ENCODE data around the gene GALNT7. TPM values are rescaled to one million over a fixed set of nuclear protein-coding genes. Genes with fewer than 3 reads are reported as not detected.
A peak's percentile ranks its signal among the peaks of the same experiment; 100 is the strongest.

GALNT7 gene
- total RNA-seq, 1 donor = 18.8 TPM

GRCh38 chr4:173334891-173335752, 166.5 kb downstream of the GALNT7 start:
- TF ChIP-seq CTCF (IDR thresholded peaks at IDR 0.05; ENCODE audit: extremely low read depth, low read depth, low read length) = no peak
- Histone ChIP-seq H3K36me3 (ENCODE audit: insufficient read depth, low read length) (peaks cover 21% of the 10 kb centered on the region), H3K79me2 (ENCODE audit: insufficient read depth, low read length) (peaks cover 31% of the 10 kb centered on the region), H3K27ac (ENCODE audit: low read depth, low read length) (peak overlapping the region; percentile 76), H3K4me2 (ENCODE audit: insufficient read depth, low read length) (peak overlapping the region; percentile 88), H3K4me3 (ENCODE audit: insufficient read depth, low read length) (peak overlapping the region; percentile 95), H2AFZ (ENCODE audit: low read length) (peak overlapping the region; percentile 94), H3K4me1 (ENCODE audit: insufficient read depth, low read length) (peaks cover 30% of the 10 kb centered on the region), H3K9me3 (ENCODE audit: low read depth, low read length) (no peaks in the 10 kb centered on the region), H4K20me1 (ENCODE audit: insufficient read depth, low read length) (peaks cover 15% of the 10 kb centered on the region), H3K27me3 (ENCODE audit: insufficient read depth, low read length) (no peaks in the 10 kb centered on the region)
- peak; percentile 94 for DNase-seq (ENCODE audit: insufficient read length, low spot score, missing footprints)

- Histone ChIP-seq H2AFZ (ENCODE audit: low read length) (peak overlapping the region; percentile 65), H3K4me1 (ENCODE audit: insufficient read depth, low read length) (peaks cover 19% of the 10 kb centered on the region), H3K27ac (ENCODE audit: low read depth, low read length) (no peak overlapping the region), H3K27me3 (ENCODE audit: insufficient read depth, low read length) (no peaks in the 10 kb centered on the region), H3K79me2 (ENCODE audit: insufficient read depth, low read length) (peaks cover 16% of the 10 kb centered on the region), H3K9me3 (ENCODE audit: low read depth, low read length) (no peaks in the 10 kb centered on the region), H3K4me2 (ENCODE audit: insufficient read depth, low read length) (peak overlapping the region; percentile 19), H3K4me3 (ENCODE audit: insufficient read depth, low read length) (no peak overlapping the region), H3K36me3 (ENCODE audit: insufficient read depth, low read length) (peaks cover 4% of the 10 kb centered on the region), H4K20me1 (ENCODE audit: insufficient read depth, low read length) (peaks cover 9% of the 10 kb centered on the region)
- DNase-seq (ENCODE audit: insufficient read length, low spot score, missing footprints) = peak; percentile 10
- TF ChIP-seq CTCF (IDR thresholded peaks at IDR 0.05; ENCODE audit: extremely low read depth, low read depth, low read length) = no peak
Measured at GRCh38 chr4:173337463-173337862, 168.9 kb downstream of the GALNT7 start.

GRCh38 chr4:173343832-173344397, 175.3 kb downstream of the GALNT7 start:
- no peak for TF ChIP-seq CTCF (IDR thresholded peaks at IDR 0.05; ENCODE audit: extremely low read depth, low read depth, low read length)
- no peaks in the 10 kb centered on the region for H3K79me2 ChIP-seq (ENCODE audit: insufficient read depth, low read length)
- peaks cover 19% of the 10 kb centered on the region for H3K4me1 ChIP-seq (ENCODE audit: insufficient read depth, low read length)
- H4K20me1 ChIP-seq (ENCODE audit: insufficient read depth, low read length) = no peaks in the 10 kb centered on the region
- H3K9me3 ChIP-seq (ENCODE audit: low read depth, low read length) = no peaks in the 10 kb centered on the region
- no peaks in the 10 kb centered on the region for H3K27me3 ChIP-seq (ENCODE audit: insufficient read depth, low read length)
- H3K27ac ChIP-seq (ENCODE audit: low read depth, low read length) = no peak overlapping the region
- no peaks in the 10 kb centered on the region for H3K36me3 ChIP-seq (ENCODE audit: insufficient read depth, low read length)
- no peak for DNase-seq (ENCODE audit: insufficient read length, low spot score, missing footprints)
- H3K4me2 ChIP-seq (ENCODE audit: insufficient read depth, low read length) = no peak overlapping the region
- H3K4me3 ChIP-seq (ENCODE audit: insufficient read depth, low read length) = no peak overlapping the region
- H2AFZ ChIP-seq (ENCODE audit: low read length) = no peak overlapping the region

- DNase-seq (ENCODE audit: insufficient read length, low spot score, missing footprints) = no peak
- H3K4me1 ChIP-seq (ENCODE audit: insufficient read depth, low read length) = peaks cover 19% of the 10 kb centered on the region
- no peak overlapping the region for H2AFZ ChIP-seq (ENCODE audit: low read length)
- no peaks in the 10 kb centered on the region for H3K27me3 ChIP-seq (ENCODE audit: insufficient read depth, low read length)
- no peaks in the 10 kb centered on the region for H3K9me3 ChIP-seq (ENCODE audit: low read depth, low read length)
- peak overlapping the region; percentile 62 for H3K27ac ChIP-seq (ENCODE audit: low read depth, low read length)
- peak overlapping the region; percentile 62 for H3K4me2 ChIP-seq (ENCODE audit: insufficient read depth, low read length)
- H4K20me1 ChIP-seq (ENCODE audit: insufficient read depth, low read length) = no peaks in the 10 kb centered on the region
- H3K79me2 ChIP-seq (ENCODE audit: insufficient read depth, low read length) = no peaks in the 10 kb centered on the region
- no peak overlapping the region for H3K4me3 ChIP-seq (ENCODE audit: insufficient read depth, low read length)
- no peak for TF ChIP-seq CTCF (IDR thresholded peaks at IDR 0.05; ENCODE audit: extremely low read depth, low read depth, low read length)
- H3K36me3 ChIP-seq (ENCODE audit: insufficient read depth, low read length) = no peaks in the 10 kb centered on the region
Measured at GRCh38 chr4:173345648-173346047, 177.0 kb downstream of the GALNT7 start.

Measured in osteoblast (primary cell).